Activated T-cell treated with anti-CD3 and anti-CD28 coated beads, Interleukin-2, amount 50 U/mL, for 24 hours (primary cell): ENCODE data around the gene TBC1D2B.
"Not testable (repeated sequence)": the region's sequence is repeated elsewhere in the genome, so short reads cannot be mapped to it uniquely, and the experiment has no call there.

Experiments
- DNase-seq: peaks from one replicate; pipeline ENCODE4 v3.0.0-alpha.2; 2020
- H3K27ac Mint-ChIP-seq: 2 replicates; pipeline ENCODE4 v1.8.0; 2020; ENCODE audit warnings: mild to moderate bottlenecking, mixed read lengths
- H3K27me3 Mint-ChIP-seq: 2 replicates; pipeline ENCODE4 v1.8.0; 2020; ENCODE audit warnings: mixed read lengths
- H3K36me3 Mint-ChIP-seq: 2 replicates; pipeline ENCODE4 v1.8.0; 2020; ENCODE audit warnings: low read depth, mixed read lengths
- H3K4me1 Mint-ChIP-seq: 2 replicates; pipeline ENCODE4 v1.8.0; 2020; ENCODE audit warnings: low read depth, mixed read lengths
- H3K4me3 Mint-ChIP-seq: 2 replicates; pipeline ENCODE4 v1.8.0; 2020; ENCODE audit warnings: mild to moderate bottlenecking, moderate library complexity, mixed read lengths
- H3K9me3 Mint-ChIP-seq: 2 replicates; pipeline ENCODE4 v1.8.0; 2020; ENCODE audit warnings: mixed read lengths

Gene TBC1D2B

GRCh38 chr15:77983708-77984445 is 93.6 kb downstream of the TBC1D2B start:
- H3K36me3 Mint-ChIP-seq: no peaks in the 10 kb centered on the region
- no peak for DNase-seq
- no peak overlapping the region for H3K27ac Mint-ChIP-seq
- H3K4me3 Mint-ChIP-seq: no peak overlapping the region
- H3K9me3 Mint-ChIP-seq: no peaks in the 10 kb centered on the region
- H3K27me3 Mint-ChIP-seq: no peaks in the 10 kb centered on the region
- peaks cover 3% of the 10 kb centered on the region for H3K4me1 Mint-ChIP-seq

GRCh38 chr15:77983091-77983707 is 94.3 kb downstream of the TBC1D2B start:
- H3K27ac Mint-ChIP-seq: no peak overlapping the region

GRCh38 chr15:77982127-77982490 is 95.4 kb downstream of the TBC1D2B start:
- Mint-ChIP-seq H3K27ac (no peak overlapping the region), H3K4me1 (peaks cover 2% of the 10 kb centered on the region), H3K27me3 (no peaks in the 10 kb centered on the region), H3K4me3 (no peak overlapping the region), H3K9me3 (no peaks in the 10 kb centered on the region), H3K36me3 (no peaks in the 10 kb centered on the region)
- DNase-seq: no peak

More at GRCh38 chr15:77983091-77983707, 94.3 kb downstream of the TBC1D2B start:
- DNase-seq: no peak
- H3K4me1 Mint-ChIP-seq: peaks cover 2% of the 10 kb centered on the region
- no peaks in the 10 kb centered on the region for H3K27me3 Mint-ChIP-seq
- no peaks in the 10 kb centered on the region for H3K36me3 Mint-ChIP-seq
- H3K4me3 Mint-ChIP-seq: no peak overlapping the region
- H3K9me3 Mint-ChIP-seq: no peaks in the 10 kb centered on the region

GRCh38 chr15:77981281-77982126 is 96.0 kb downstream of the TBC1D2B start:
- no peak for DNase-seq
- peaks cover 2% of the 10 kb centered on the region for H3K4me1 Mint-ChIP-seq
- no peaks in the 10 kb centered on the region for H3K36me3 Mint-ChIP-seq
- H3K27ac Mint-ChIP-seq: no peak overlapping the region
- H3K27me3 Mint-ChIP-seq: no peaks in the 10 kb centered on the region
- no peaks in the 10 kb centered on the region for H3K9me3 Mint-ChIP-seq
- no peak overlapping the region for H3K4me3 Mint-ChIP-seq

- H3K4me3 Mint-ChIP-seq, DNase-seq, H3K9me3 Mint-ChIP-seq, H3K27ac Mint-ChIP-seq, H3K4me1 Mint-ChIP-seq, H3K27me3 Mint-ChIP-seq, H3K36me3 Mint-ChIP-seq: not testable (repeated sequence)
Observed at GRCh38 chr15:77980674-77981073, 96.8 kb downstream of the TBC1D2B start.

GRCh38 chr15:77980098-77980497 is 97.4 kb downstream of the TBC1D2B start:
- H3K9me3 Mint-ChIP-seq: no peaks in the 10 kb centered on the region
- no peak overlapping the region for H3K27ac Mint-ChIP-seq
- peaks cover 2% of the 10 kb centered on the region for H3K4me1 Mint-ChIP-seq
- no peaks in the 10 kb centered on the region for H3K36me3 Mint-ChIP-seq
- no peak for DNase-seq
- H3K27me3 Mint-ChIP-seq: no peaks in the 10 kb centered on the region
- no peak overlapping the region for H3K4me3 Mint-ChIP-seq

GRCh38 chr15:77979157-77979556 is 98.4 kb downstream of the TBC1D2B start:
- not testable (repeated sequence) for DNase-seq, H3K4me1 Mint-ChIP-seq, H3K36me3 Mint-ChIP-seq, H3K4me3 Mint-ChIP-seq, H3K9me3 Mint-ChIP-seq, H3K27me3 Mint-ChIP-seq, H3K27ac Mint-ChIP-seq

GRCh38 chr15:77978759-77979145 is 98.8 kb downstream of the TBC1D2B start:
- H3K4me3 Mint-ChIP-seq, DNase-seq, H3K27me3 Mint-ChIP-seq, H3K9me3 Mint-ChIP-seq, H3K27ac Mint-ChIP-seq, H3K4me1 Mint-ChIP-seq, H3K36me3 Mint-ChIP-seq: not testable (repeated sequence)

- H3K27me3 Mint-ChIP-seq, H3K4me1 Mint-ChIP-seq, H3K27ac Mint-ChIP-seq, H3K9me3 Mint-ChIP-seq, H3K36me3 Mint-ChIP-seq, H3K4me3 Mint-ChIP-seq: not testable (repeated sequence)
- peak; percentile 22 for DNase-seq
Observed at GRCh38 chr15:77977903-77978758, 99.4 kb downstream of the TBC1D2B start.

- H3K9me3 Mint-ChIP-seq: not testable (repeated sequence)
Observed at GRCh38 chr15:77976760-77977525, 100.6 kb downstream of the TBC1D2B start.

GRCh38 chr15:77976095-77976450 is 101.4 kb downstream of the TBC1D2B start:
- H3K4me1 Mint-ChIP-seq, H3K4me3 Mint-ChIP-seq, H3K27me3 Mint-ChIP-seq, H3K9me3 Mint-ChIP-seq, DNase-seq, H3K27ac Mint-ChIP-seq, H3K36me3 Mint-ChIP-seq: not testable (repeated sequence)

More at GRCh38 chr15:77976760-77977525, 100.6 kb downstream of the TBC1D2B start:
- not testable (repeated sequence) for H3K36me3 Mint-ChIP-seq, H3K27ac Mint-ChIP-seq, H3K4me1 Mint-ChIP-seq, H3K4me3 Mint-ChIP-seq, H3K27me3 Mint-ChIP-seq
- peak; percentile 24 for DNase-seq

GRCh38 chr15:77975332-77976094 is 102.0 kb downstream of the TBC1D2B start:
- H3K27ac Mint-ChIP-seq: no peak overlapping the region
- no peaks in the 10 kb centered on the region for H3K27me3 Mint-ChIP-seq
- H3K36me3 Mint-ChIP-seq: no peaks in the 10 kb centered on the region
- H3K4me1 Mint-ChIP-seq: no peaks in the 10 kb centered on the region
- H3K4me3 Mint-ChIP-seq: no peak overlapping the region
- no peaks in the 10 kb centered on the region for H3K9me3 Mint-ChIP-seq
- peak; percentile 20 for DNase-seq
